PC-3 (cell line): ENCODE measurements around the gene NECAB2. TPM values are rescaled to one million over a fixed set of nuclear protein-coding genes. Genes with fewer than 3 reads are reported as not detected.

ENCODE experiments used
- ATAC-seq: fragments of 200-7000 bp; cut with Tn5 transposase; 2 replicates; pipeline ENCODE4 v1.9.1; 2020; ENCODE audit warnings: mild to moderate bottlenecking, moderate library complexity
- Bru-seq: library from RNA; stranded (reverse); fragments of 400-500 nt; gene quantifications from one replicate; lab custom pipeline; 2021; lab: Mats Ljungman, UMichigan
- BruChase-seq, 2 experiments: library from RNA; stranded (reverse); fragments of 400-500 nt; gene quantifications; one replicate each; lab custom pipeline; 2021; lab: Mats Ljungman, UMichigan
- BruUV-seq: library from RNA; stranded (reverse); fragments of 400-500 nt; replicated peaks from 2 replicates; lab custom pipeline; 2021; lab: Mats Ljungman, UMichigan
- CTCF ChIA-PET: fragments of 300-600 bp; sonication (Branson Sonifier 250); formaldehyde crosslinking; loops from one replicate; lab custom pipeline; 2022; ENCODE audit warnings: antibody characterized with exemption; lab: Charles Lee
- POLR2A ChIA-PET: fragments of 300-600 bp; sonication (Branson Sonifier 250); formaldehyde crosslinking; loops from one replicate; lab custom pipeline; 2022; ENCODE audit warnings: antibody characterized with exemption; ENCODE audit not compliant: unreplicated experiment; lab: Charles Lee
- DNase-seq: peaks from one replicate; pipeline ENCODE4 v3.0.0-alpha.2; 2015
- H2AFZ ChIP-seq: fragments of 300-600 bp; sonication (generic); 2 replicates; pipeline ENCODE4 v1.6.0; 2016; ENCODE audit warnings: antibody characterized with exemption, low read length
- H3F3A ChIP-seq: fragments of 300-600 bp; sonication (generic); one replicate; pipeline ENCODE4 v1.6.0; 2017; ENCODE audit warnings: antibody characterized with exemption, low read length, control low read depth, mild to moderate bottlenecking; ENCODE audit not compliant: unreplicated experiment
- H3K27ac ChIP-seq: fragments of 300-600 bp; sonication (generic); 2 replicates; pipeline ENCODE4 v1.5.1; 2016; ENCODE audit warnings: mild to moderate bottlenecking, low read length
- H3K27me3 ChIP-seq: fragments of 300-600 bp; sonication (generic); 2 replicates; pipeline ENCODE4 v1.6.1; 2016; ENCODE audit warnings: low read length, mixed read lengths
- H3K36me3 ChIP-seq: fragments of 300-600 bp; sonication (generic); 2 replicates; pipeline ENCODE4 v1.6.1; 2016; ENCODE audit warnings: low read depth, mixed run types, low read length, mixed read lengths
- H3K4me1 ChIP-seq: fragments of 300-600 bp; sonication (generic); 2 replicates; pipeline ENCODE4 v1.5.1; 2016; ENCODE audit warnings: low read length; ENCODE audit not compliant: insufficient read depth
- H3K4me2 ChIP-seq: fragments of 300-600 bp; sonication (generic); 2 replicates; pipeline ENCODE4 v1.6.0; 2016; ENCODE audit warnings: low read length
- H3K4me3 ChIP-seq: fragments of 300-600 bp; sonication (generic); 2 replicates; pipeline ENCODE4 v1.5.1; 2016; ENCODE audit warnings: mild to moderate bottlenecking, low read length, mixed read lengths
- H3K79me2 ChIP-seq: fragments of 300-600 bp; sonication (generic); 2 replicates; pipeline ENCODE4 v1.6.1; 2017; ENCODE audit warnings: low read length, mixed read lengths
- H3K9ac ChIP-seq: fragments of 300-600 bp; sonication (generic); 2 replicates; pipeline ENCODE4 v1.6.0; 2016; ENCODE audit warnings: mild to moderate bottlenecking, low read length
- H3K9me2 ChIP-seq: fragments of 300-600 bp; sonication (generic); replicated peaks from 2 replicates; pipeline ENCODE4 v1.6.1; 2016; ENCODE audit warnings: mixed run types, low read length, mixed read lengths
- H3K9me3 ChIP-seq: fragments of 300-600 bp; sonication (generic); 2 replicates; pipeline ENCODE4 v1.6.1; 2016; ENCODE audit warnings: low read length, mixed read lengths
- H4K20me1 ChIP-seq: fragments of 300-600 bp; sonication (generic); 2 replicates; pipeline ENCODE4 v1.6.1; 2016; ENCODE audit warnings: low read length, mixed read lengths
- CTCF ChIP-seq: fragments of 300-600 bp; sonication (generic); conservative IDR thresholded peaks from 2 replicates; pipeline ENCODE4 v1.5.1; 2017; ENCODE audit warnings: antibody characterized with exemption, low read depth, mild to moderate bottlenecking, low read length
- EZH2 ChIP-seq: fragments of 300-600 bp; sonication (generic); IDR thresholded peaks from one replicate; pipeline ENCODE4 v1.6.1; 2017; ENCODE audit warnings: antibody characterized with exemption, mild to moderate bottlenecking, low read length; ENCODE audit not compliant: unreplicated experiment
- EZH2phosphoT487 ChIP-seq: fragments of 300-600 bp; sonication (generic); IDR thresholded peaks from 2 replicates; pipeline ENCODE4 v1.6.1; 2018; ENCODE audit warnings: mild to moderate bottlenecking, antibody characterized with exemption, low read length, borderline replicate concordance
- intact Hi-C: fragments of 100-400 bp; cut with micrococcal nuclease; formaldehyde crosslinking; loops from 2 replicates; pipeline ENCODE4 v1.9.0; 2023
- long read RNA-seq: library from polyadenylated mRNA; unstranded; transcript quantifications from one replicate; pipeline ENCODE4 v2.0.0, GENCODE V29; 2021; ENCODE audit not compliant: unreplicated experiment
- total RNA-seq: library from RNA; depleted of rRNA; stranded (reverse); fragments of >200 nt; gene quantifications from 2 replicates; pipeline ENCODE4 v1.2.3, GENCODE V29; 2014; rRNA removed

Gene NECAB2
- 0.22 and 2.0 TPM in 2 replicates for total RNA-seq
- percentile 18 among the genes with signal in this experiment for Bru-seq, nascent RNA
- percentile 15 among the genes with signal in this experiment for BruChase-seq, experiment 1, labeled RNA remaining after a 6-hour chase
- BruChase-seq, experiment 2, labeled RNA remaining after a 2-hour chase, result percentile 19 among the genes with signal in this experiment
- long read RNA-seq, result 0 reads

DNA sequence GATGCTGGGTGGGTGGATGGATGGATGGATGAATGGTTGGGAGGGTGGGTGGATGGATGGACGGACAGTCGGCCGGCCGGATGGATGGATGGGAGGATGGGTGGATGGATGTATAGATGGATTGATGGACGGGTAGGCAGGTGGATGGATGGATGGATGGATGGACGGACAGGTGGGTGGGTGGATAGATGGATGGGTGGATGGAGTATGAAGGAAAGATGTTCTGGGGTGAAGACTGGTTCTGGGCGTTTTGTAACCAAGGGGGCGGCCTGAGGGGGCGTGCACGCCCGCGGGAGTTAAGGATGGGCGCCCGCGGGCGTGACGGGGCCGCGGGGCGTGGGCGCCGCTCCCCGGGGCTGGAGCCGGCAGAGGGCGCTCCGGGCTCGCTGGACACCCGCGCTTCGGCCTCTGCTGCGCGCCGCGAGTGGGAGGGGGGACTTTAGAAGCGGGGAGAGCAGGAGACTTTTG, at the start of gene NECAB2:
TSS of gene NECAB2 (plus strand) at position 407 of the 468 bp plus-strand sequence. CDS start 405 bp downstream, outside the sequence.
- peak within 1 kb of the TSS; percentile 56; the same call in 1 of the 2 replicates for H3K4me2 ChIP-seq
- peak; percentile 72 for ATAC-seq
- CTCF ChIA-PET, result no interaction called here

GRCh38 chr16:83920894-83921491, 47.1 kb upstream of the NECAB2 start:
- Histone ChIP-seq H4K20me1 (no peaks in the 10 kb centered on the region), H3K9ac (no peak overlapping the region), H3K9me2 (no peaks in the 10 kb centered on the region), H3F3A (no peaks in the 10 kb centered on the region), H3K4me1 (no peaks in the 10 kb centered on the region), H3K4me2 (no peak overlapping the region), H3K4me3 (no peak overlapping the region), H3K27ac (no peak overlapping the region), H3K36me3 (no peaks in the 10 kb centered on the region), H3K9me3 (no peaks in the 10 kb centered on the region), H3K27me3 (no peaks in the 10 kb centered on the region), H2AFZ (no peak overlapping the region), H3K79me2 (no peaks in the 10 kb centered on the region)
- CTCF ChIA-PET, result no interaction called here
- DNase-seq (no peak), ATAC-seq (no peak)
- BruUV-seq, result no TSS peak
- TF ChIP-seq EZH2phosphoT487 (no peak), CTCF (no peak), EZH2 (no peak)
- POLR2A ChIA-PET, result no interaction called here
- intact Hi-C loops, result no loop called here

More for the DNA sequence above, at the start of gene NECAB2:
- no peaks in the 10 kb centered on the region for H3K79me2 ChIP-seq
- no peak within 1 kb of the TSS for H3K4me3 ChIP-seq
- no peaks in the 10 kb centered on the region for H3K4me1 ChIP-seq
- no peaks in the 10 kb centered on the region for H3K9me2 ChIP-seq
- no peaks in the 10 kb centered on the region for H4K20me1 ChIP-seq
- H3K27me3 ChIP-seq, result no peaks in the 10 kb centered on the region
- intact Hi-C loops, result loop anchor here (1.0 kb wide), 1 partner anchor 76 kb away; no protein-coding TSS in a partner anchor
- no peak for TF ChIP-seq EZH2phosphoT487
- peak; percentile 62 for TF ChIP-seq CTCF
- no peak for TF ChIP-seq EZH2
- H3K9me3 ChIP-seq, result no peaks in the 10 kb centered on the region
- POLR2A ChIA-PET, result no interaction called here
- no peak within 1 kb of the TSS for H3K27ac ChIP-seq
- BruUV-seq, result no TSS peak
- peak; percentile 38 for DNase-seq
- no peaks in the 10 kb centered on the region for H3K36me3 ChIP-seq
- H3F3A ChIP-seq, result no peaks in the 10 kb centered on the region
- H2AFZ ChIP-seq, result no peak within 1 kb of the TSS
- H3K9ac ChIP-seq, result no peak within 1 kb of the TSS
